ENCODE measurements around the gene MCTP1.

The MCTP1 gene

GRCh38 chr5:95107138-95107537 lies 177.8 kb downstream of the MCTP1 start:
- TF ChIP-seq, protein P1, sequence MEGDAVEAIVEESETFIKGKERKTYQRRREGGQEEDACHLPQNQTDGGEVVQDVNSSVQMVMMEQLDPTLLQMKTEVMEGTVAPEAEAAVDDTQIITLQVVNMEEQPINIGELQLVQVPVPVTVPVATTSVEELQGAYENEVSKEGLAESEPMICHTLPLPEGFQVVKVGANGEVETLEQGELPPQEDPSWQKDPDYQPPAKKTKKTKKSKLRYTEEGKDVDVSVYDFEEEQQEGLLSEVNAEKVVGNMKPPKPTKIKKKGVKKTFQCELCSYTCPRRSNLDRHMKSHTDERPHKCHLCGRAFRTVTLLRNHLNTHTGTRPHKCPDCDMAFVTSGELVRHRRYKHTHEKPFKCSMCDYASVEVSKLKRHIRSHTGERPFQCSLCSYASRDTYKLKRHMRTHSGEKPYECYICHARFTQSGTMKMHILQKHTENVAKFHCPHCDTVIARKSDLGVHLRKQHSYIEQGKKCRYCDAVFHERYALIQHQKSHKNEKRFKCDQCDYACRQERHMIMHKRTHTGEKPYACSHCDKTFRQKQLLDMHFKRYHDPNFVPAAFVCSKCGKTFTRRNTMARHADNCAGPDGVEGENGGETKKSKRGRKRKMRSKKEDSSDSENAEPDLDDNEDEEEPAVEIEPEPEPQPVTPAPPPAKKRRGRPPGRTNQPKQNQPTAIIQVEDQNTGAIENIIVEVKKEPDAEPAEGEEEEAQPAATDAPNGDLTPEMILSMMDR (IDR thresholded peaks at IDR 0.05; ENCODE audit: extremely low read depth, insufficient read depth, missing control alignments), result no peak

GRCh38 chr5:95105638-95106037 lies 179.3 kb downstream of the MCTP1 start:
- in situ Hi-C loops (cut with MboI; ENCODE audit: low pct_unique_long_range_greater_than_20kb, low sequenced_read_pairs, unreplicated experiment), result no loop called here
- DNase-seq (ENCODE audit: low spot score), result no peak
- TF ChIP-seq, protein P1 (IDR thresholded peaks at IDR 0.05; ENCODE audit: extremely low read depth, insufficient read depth, missing control alignments), result no peak

More at GRCh38 chr5:95107138-95107537, 177.8 kb downstream of the MCTP1 start:
- in situ Hi-C loops (cut with MboI; ENCODE audit: low pct_unique_long_range_greater_than_20kb, low sequenced_read_pairs, unreplicated experiment), result no loop called here
- no peak for DNase-seq (ENCODE audit: low spot score)

DNA sequence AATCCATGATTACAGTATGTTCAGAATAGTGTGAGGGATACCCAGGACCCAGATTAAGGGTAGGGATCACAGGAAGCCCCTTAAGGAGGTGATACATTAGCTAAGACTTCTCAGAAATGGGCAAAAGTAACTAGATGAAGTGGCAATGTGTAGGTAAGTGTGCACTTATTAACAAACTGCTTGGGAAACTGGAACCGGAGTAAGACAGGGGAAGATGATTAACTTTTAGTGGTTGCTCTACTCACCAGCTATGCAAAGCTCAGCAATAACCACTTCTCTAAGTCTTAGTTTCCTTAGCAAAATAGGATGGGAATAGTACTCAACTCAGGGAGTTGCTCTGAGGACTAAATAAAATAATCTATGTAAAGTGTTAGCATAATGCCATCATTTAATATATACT lies 182.2 kb downstream of the MCTP1 start:
- no peak for DNase-seq (ENCODE audit: low spot score)
- in situ Hi-C loops (cut with MboI; ENCODE audit: low pct_unique_long_range_greater_than_20kb, low sequenced_read_pairs, unreplicated experiment), result no loop called here
- TF ChIP-seq, protein P1 (IDR thresholded peaks at IDR 0.05; ENCODE audit: extremely low read depth, insufficient read depth, missing control alignments), result no peak

- DNase-seq (ENCODE audit: low spot score), result no peak
These were observed 182.8 kb downstream of the MCTP1 start for GRCh38 chr5:95102080-95102479.

GRCh38 chr5:95100551-95100950 lies 184.3 kb downstream of the MCTP1 start:
- TF ChIP-seq, protein P1 (IDR thresholded peaks at IDR 0.05; ENCODE audit: extremely low read depth, insufficient read depth, missing control alignments), result no peak
- no peak for DNase-seq (ENCODE audit: low spot score)
- in situ Hi-C loops (cut with MboI; ENCODE audit: low pct_unique_long_range_greater_than_20kb, low sequenced_read_pairs, unreplicated experiment), result no loop called here

More at GRCh38 chr5:95102080-95102479, 182.8 kb downstream of the MCTP1 start:
- in situ Hi-C loops (cut with MboI; ENCODE audit: low pct_unique_long_range_greater_than_20kb, low sequenced_read_pairs, unreplicated experiment), result no loop called here
- TF ChIP-seq, protein P1 (IDR thresholded peaks at IDR 0.05; ENCODE audit: extremely low read depth, insufficient read depth, missing control alignments), result no peak

- no peak for DNase-seq (ENCODE audit: low spot score)
- in situ Hi-C loops (cut with MboI; ENCODE audit: low pct_unique_long_range_greater_than_20kb, low sequenced_read_pairs, unreplicated experiment), result no loop called here
- TF ChIP-seq, protein P1 (IDR thresholded peaks at IDR 0.05; ENCODE audit: extremely low read depth, insufficient read depth, missing control alignments), result no peak
These were observed 186.9 kb downstream of the MCTP1 start for GRCh38 chr5:95098012-95098411.

DNA sequence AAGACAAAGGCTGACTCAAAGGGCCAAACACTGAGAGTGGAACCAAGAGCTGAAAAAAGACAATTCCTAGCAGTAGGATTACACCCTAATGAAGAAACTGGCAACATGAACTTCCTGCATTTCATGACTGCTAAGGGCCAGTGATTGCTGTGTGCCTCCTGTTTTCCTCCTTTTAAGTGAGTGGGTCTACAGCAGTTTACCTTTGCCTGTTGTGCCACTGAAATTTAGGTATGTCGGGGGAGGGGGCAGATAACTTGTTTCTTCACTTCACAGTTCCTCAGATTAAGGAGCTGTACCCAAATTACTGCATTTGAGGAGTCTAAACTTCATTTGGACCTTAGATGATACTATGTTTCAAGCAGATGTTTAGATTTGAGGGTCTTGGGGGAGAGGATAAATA lies 191.7 kb downstream of the MCTP1 start:
- in situ Hi-C loops (cut with MboI; ENCODE audit: low pct_unique_long_range_greater_than_20kb, low sequenced_read_pairs, unreplicated experiment), result no loop called here
- no peak for DNase-seq (ENCODE audit: low spot score)
- TF ChIP-seq, protein P1 (IDR thresholded peaks at IDR 0.05; ENCODE audit: extremely low read depth, insufficient read depth, missing control alignments), result no peak
